MM.1S (cell line): ENCODE results near the gene DOK1.

ENCODE experiments used
- CTCF ChIP-seq: fragments of 300-600 bp; sonication (generic); IDR thresholded peaks from 2 replicates; pipeline ENCODE4 v1.5.1; 2016; ENCODE audit warnings: antibody characterized with exemption, low read length, mixed read lengths
- EZH2 ChIP-seq: fragments of 300-600 bp; sonication (generic); optimal IDR thresholded peaks from 2 replicates; pipeline ENCODE3; 2017; ENCODE audit warnings: low read depth, mild to moderate bottlenecking, antibody characterized with exemption, low read length, mixed read lengths

GRCh38 chr2:74559912-74560311 lies 5.4 kb downstream of the DOK1 start:
- TF ChIP-seq CTCF: no peak
- no peak for TF ChIP-seq EZH2
